SK-N-SH (cell line): ENCODE measurements around the gene EDARADD.

Experiments
- CHD2 ChIP-seq: fragments of 150-350 bp; IDR thresholded peaks from 2 replicates; pipeline ENCODE4 v1.6.1; 2018; ENCODE audit warnings: low read length; ENCODE audit not compliant: partially characterized antibody
- CTCF ChIP-seq: fragments of 200-600 bp; sonication (generic); IDR thresholded peaks from 2 replicates; pipeline ENCODE4 v1.6.1; 2017; ENCODE audit warnings: antibody characterized with exemption, mild to moderate bottlenecking, moderate library complexity
- EP300 ChIP-seq, 2 experiments: IDR thresholded peaks; 2 replicates each; pipeline versions ENCODE4 v1.4.0 to v1.6.1; 2012; ENCODE audit warnings: borderline replicate concordance in 1 of 2, low read depth in 1 of 2, low read length in 1 of 2
- EZH2phosphoT487 ChIP-seq: fragments of 200-600 bp; sonication (generic); IDR thresholded peaks from 2 replicates; pipeline ENCODE4 v1.6.1; 2017; ENCODE audit warnings: low read depth, mixed run types, mild to moderate bottlenecking, antibody characterized with exemption, moderate library complexity, borderline replicate concordance
- FOXM1 ChIP-seq: IDR thresholded peaks from 2 replicates; pipeline ENCODE4 v1.4.0; 2012; ENCODE audit warnings: low read depth, mild to moderate bottlenecking
- GABPA ChIP-seq: IDR thresholded peaks from 2 replicates; pipeline ENCODE4 v1.4.0; 2012; ENCODE audit warnings: low read depth, mild to moderate bottlenecking
- MXI1 ChIP-seq: IDR thresholded peaks from 2 replicates; pipeline ENCODE4 v1.6.1; 2012; ENCODE audit warnings: mild to moderate bottlenecking, low read depth, low read length, improper control_type of control experiment
- POLR2AphosphoS5 ChIP-seq: IDR thresholded peaks from 2 replicates; pipeline ENCODE4 v1.6.1; 2012; ENCODE audit warnings: low read depth, low read length
- REST ChIP-seq: IDR thresholded peaks from 2 replicates; pipeline ENCODE4 v1.6.1; 2012; ENCODE audit warnings: mild to moderate bottlenecking, low read depth, low read length, moderate library complexity
- RFX5 ChIP-seq: IDR thresholded peaks from 2 replicates; pipeline ENCODE4 v1.6.1; 2012; ENCODE audit warnings: mild to moderate bottlenecking, improper control_type of control experiment, low read length
- RXRA ChIP-seq: IDR thresholded peaks from 2 replicates; pipeline ENCODE4 v1.4.0; 2012; ENCODE audit warnings: low read depth, mild to moderate bottlenecking, borderline replicate concordance
- TCF12 ChIP-seq: IDR thresholded peaks from 2 replicates; pipeline ENCODE4 v1.4.0; 2012
- USF2 ChIP-seq: fragments of 150-350 bp; IDR thresholded peaks from 2 replicates; pipeline ENCODE4 v1.6.1; 2017; ENCODE audit warnings: antibody characterized with exemption, low read length, low read depth, borderline replicate concordance

GRCh38 chr1:236508593-236509027 is 114.5 kb downstream of the EDARADD start:
- TF ChIP-seq EP300 (IDR thresholded peaks at IDR 0.05; ENCODE audit: borderline replicate concordance in 1 of 2, low read depth in 1 of 2, low read length in 1 of 2): no peak
- no peak for TF ChIP-seq RXRA
- no peak for TF ChIP-seq CHD2
- TF ChIP-seq GABPA: no peak
- TF ChIP-seq CTCF: no peak
- no peak for TF ChIP-seq MXI1
- no peak for TF ChIP-seq POLR2AphosphoS5
- no peak for TF ChIP-seq USF2
- TF ChIP-seq FOXM1: no peak
- TF ChIP-seq TCF12: no peak
- no peak for TF ChIP-seq REST
- no peak for TF ChIP-seq RFX5
- no peak for TF ChIP-seq EZH2phosphoT487
